HFF-Myc (cell line): ENCODE data around the gene TARM1.
"Not testable (repeated sequence)": the region's sequence is repeated elsewhere in the genome, so short reads cannot be mapped to it uniquely, and the experiment has no call there.

Source experiments
- DNase-seq: peaks from one replicate; pipeline ENCODE4 v3.0.0-alpha.2; 2011; ENCODE audit warnings: low read depth; ENCODE audit errors: extremely low read depth
- H3K4me3 ChIP-seq: replicated peaks from 2 replicates; pipeline ENCODE4 v1.5.1; 2011; ENCODE audit warnings: low read depth, mild to moderate bottlenecking, control low read depth, low read length
- TF ChIP-seq, protein P1 (sequence below): IDR thresholded peaks from 2 replicates; pipeline ENCODE4 v1.5.1; 2012; ENCODE audit warnings: mild to moderate bottlenecking, low read depth, low read length, control low read depth; ENCODE audit errors: missing control alignments

TARM1 gene

GRCh38 chr19:54062643-54063042 lies 18.5 kb downstream of the TARM1 start:
- H3K4me3 ChIP-seq = no peak overlapping the region
- TF ChIP-seq, protein P1, sequence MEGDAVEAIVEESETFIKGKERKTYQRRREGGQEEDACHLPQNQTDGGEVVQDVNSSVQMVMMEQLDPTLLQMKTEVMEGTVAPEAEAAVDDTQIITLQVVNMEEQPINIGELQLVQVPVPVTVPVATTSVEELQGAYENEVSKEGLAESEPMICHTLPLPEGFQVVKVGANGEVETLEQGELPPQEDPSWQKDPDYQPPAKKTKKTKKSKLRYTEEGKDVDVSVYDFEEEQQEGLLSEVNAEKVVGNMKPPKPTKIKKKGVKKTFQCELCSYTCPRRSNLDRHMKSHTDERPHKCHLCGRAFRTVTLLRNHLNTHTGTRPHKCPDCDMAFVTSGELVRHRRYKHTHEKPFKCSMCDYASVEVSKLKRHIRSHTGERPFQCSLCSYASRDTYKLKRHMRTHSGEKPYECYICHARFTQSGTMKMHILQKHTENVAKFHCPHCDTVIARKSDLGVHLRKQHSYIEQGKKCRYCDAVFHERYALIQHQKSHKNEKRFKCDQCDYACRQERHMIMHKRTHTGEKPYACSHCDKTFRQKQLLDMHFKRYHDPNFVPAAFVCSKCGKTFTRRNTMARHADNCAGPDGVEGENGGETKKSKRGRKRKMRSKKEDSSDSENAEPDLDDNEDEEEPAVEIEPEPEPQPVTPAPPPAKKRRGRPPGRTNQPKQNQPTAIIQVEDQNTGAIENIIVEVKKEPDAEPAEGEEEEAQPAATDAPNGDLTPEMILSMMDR = no peak
- no peak for DNase-seq

- TF ChIP-seq, protein P1 = no peak
Observed at GRCh38 chr19:54047616-54048015, 33.5 kb downstream of the TARM1 start.

GRCh38 chr19:54045771-54046170 lies 35.4 kb downstream of the TARM1 start:
- no peak overlapping the region for H3K4me3 ChIP-seq
- TF ChIP-seq, protein P1 = no peak
- no peak for DNase-seq

More at GRCh38 chr19:54047616-54048015, 33.5 kb downstream of the TARM1 start:
- DNase-seq = no peak
- no peak overlapping the region for H3K4me3 ChIP-seq

DNA sequence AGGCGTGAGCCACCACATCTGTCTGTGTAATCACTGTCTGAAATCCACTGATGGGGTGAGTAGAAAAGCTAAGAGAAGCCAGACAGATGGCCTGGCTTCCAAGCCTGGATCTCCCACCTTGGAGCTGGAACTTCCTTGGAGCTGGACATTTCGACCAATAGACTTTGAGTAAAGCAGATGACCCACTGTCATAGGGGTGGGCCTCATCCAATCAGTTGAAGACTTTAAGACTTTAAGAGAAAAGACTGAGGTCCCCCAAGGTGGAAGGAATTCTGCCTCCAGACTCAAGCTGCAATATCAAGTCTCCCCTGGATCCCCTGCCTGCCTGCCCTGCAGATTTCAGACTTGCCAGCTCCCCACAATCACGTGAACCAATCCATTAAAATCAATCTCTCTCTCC lies 38.2 kb downstream of the TARM1 start:
- H3K4me3 ChIP-seq = no peak overlapping the region
- TF ChIP-seq, protein P1 = no peak
- no peak for DNase-seq

GRCh38 chr19:54041969-54042606 lies 39.1 kb downstream of the TARM1 start:
- TF ChIP-seq, protein P1 = no peak
- no peak overlapping the region for H3K4me3 ChIP-seq
- no peak for DNase-seq

DNA sequence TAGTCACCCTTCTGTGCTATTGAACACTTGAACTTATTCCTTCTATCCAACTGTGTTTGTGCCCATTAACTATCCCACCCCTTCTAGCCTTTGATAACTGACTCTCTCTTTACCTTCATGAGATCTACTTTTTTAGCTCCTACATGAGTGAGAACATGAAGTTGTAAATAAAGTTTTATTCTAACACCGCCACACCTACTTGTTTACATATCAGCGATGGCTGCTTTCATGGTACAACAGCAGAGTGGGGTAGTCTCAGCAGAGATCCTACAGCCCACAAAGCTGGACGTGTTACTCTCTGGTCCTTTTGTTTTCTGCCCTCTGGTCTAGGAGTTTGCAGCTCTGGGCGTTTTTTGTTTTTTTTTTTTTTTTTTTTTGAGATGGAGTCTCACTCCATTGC lies 41.2 kb downstream of the TARM1 start:
- TF ChIP-seq, protein P1 = no peak
- DNase-seq = no peak

GRCh38 chr19:54036542-54036941 lies 44.6 kb downstream of the TARM1 start:
- not testable (repeated sequence) for DNase-seq, H3K4me3 ChIP-seq

More for the DNA sequence above, 41.2 kb downstream of the TARM1 start:
- H3K4me3 ChIP-seq = no peak overlapping the region
